ENCODE measurements around the gene JMY.

JMY gene

GRCh38 chr5:79235634-79236361 is at the start of gene JMY (continued):
- TF ChIP-seq KLF7 (tag by site-specific recombination; IDR thresholded peaks at IDR 0.05; ENCODE audit: borderline replicate concordance) (no peak), ZNF629 (tag by site-specific recombination; IDR thresholded peaks at IDR 0.05) (peak; percentile 88), GLI4 (tag by site-specific recombination; IDR thresholded peaks at IDR 0.05) (peak; percentile 28; the same call in 1 of the 2 replicates), GLIS2 (tag by site-specific recombination; IDR thresholded peaks at IDR 0.05) (peak; percentile 43), ZBTB21 (tag by site-specific recombination; IDR thresholded peaks at IDR 0.05) (peak; percentile 75; the same call in 1 of the 2 replicates), ZNF501 (tag by site-specific recombination; IDR thresholded peaks at IDR 0.05) (peak; percentile 81; the same call in 1 of the 2 replicates), ZBTB10 (tag by site-specific recombination; IDR thresholded peaks at IDR 0.05) (0 out of 2 replicates have a peak, but pooled peaks have one; percentile 51), ZEB2 (tag by site-specific recombination; IDR thresholded peaks at IDR 0.05) (peak; percentile 92), ZBTB26 (tag by site-specific recombination; optimal IDR thresholded peaks at IDR 0.05) (peak; percentile 85), ZBTB6 (tag by site-specific recombination; IDR thresholded peaks at IDR 0.05) (peak; percentile 86), ZNF600 (tag by site-specific recombination; IDR thresholded peaks at IDR 0.05) (peak; percentile 91), ZNF394 (tag by site-specific recombination; IDR thresholded peaks at IDR 0.05; ENCODE audit: borderline replicate concordance) (peak; percentile 75), HOXC10 (CRISPR knock-in tag; IDR thresholded peaks at IDR 0.05) (peak; percentile 53; the same call in 1 of the 2 replicates), ZNF350 (tag by site-specific recombination; IDR thresholded peaks at IDR 0.05) (no peak), ZFP3 (tag by site-specific recombination; IDR thresholded peaks at IDR 0.05; ENCODE audit: low read depth) (no peak), ZNF366 (tag by site-specific recombination; conservative IDR thresholded peaks at IDR 0.05) (peak; percentile 72), ZNF670 (tag by site-specific recombination; IDR thresholded peaks at IDR 0.05; ENCODE audit: low read depth) (no peak), ZNF660 (tag by site-specific recombination; IDR thresholded peaks at IDR 0.05) (peak; percentile 7), SCRT2 (tag by site-specific recombination; IDR thresholded peaks at IDR 0.05) (peak; percentile 78), ZNF155 (tag by site-specific recombination; IDR thresholded peaks at IDR 0.05) (no peak), ZNF473 (tag by site-specific recombination; IDR thresholded peaks at IDR 0.05) (no peak)

GRCh38 chr5:79186455-79186854 is 49.5 kb upstream of the JMY start:
- TF ChIP-seq ZNF600 (tag by site-specific recombination; IDR thresholded peaks at IDR 0.05): no peak
- no peak for TF ChIP-seq ZNF140 (tag by site-specific recombination; IDR thresholded peaks at IDR 0.05)
- no peak for TF ChIP-seq ZNF18 (tag by site-specific recombination; IDR thresholded peaks at IDR 0.05)
- no peak for TF ChIP-seq ZNF394 (tag by site-specific recombination; IDR thresholded peaks at IDR 0.05; ENCODE audit: borderline replicate concordance)
- TF ChIP-seq ZNF146 (tag by site-specific recombination; IDR thresholded peaks at IDR 0.05): no peak
- TF ChIP-seq ZNF132 (tag by site-specific recombination; IDR thresholded peaks at IDR 0.05; ENCODE audit: borderline replicate concordance): no peak
- no peak for TF ChIP-seq ZNF692 (tag by site-specific recombination; IDR thresholded peaks at IDR 0.05)
- TF ChIP-seq ZFHX2 (tag by site-specific recombination; conservative IDR thresholded peaks at IDR 0.05): no peak
- TF ChIP-seq ZXDB (tag by site-specific recombination; IDR thresholded peaks at IDR 0.05): no peak
- Histone ChIP-seq H3K9me3 (ENCODE audit: control insufficient read depth, insufficient read depth, low read depth, low read length) (no peaks in the 10 kb centered on the region), H3K27ac (ENCODE audit: extremely low read depth, low read depth, low read length) (no peak overlapping the region), H3K4me3 (ENCODE audit: low read depth, low read length) (no peak overlapping the region), H3K36me3 (ENCODE audit: control insufficient read depth in 2 of 2, insufficient read depth in 1 of 2, low read length in 2 of 2) (no peaks in the 10 kb centered on the region), H3K4me1 (ENCODE audit: control insufficient read depth, insufficient read depth, low read length) (no peaks in the 10 kb centered on the region)
- POLR2A ChIA-PET: no interaction called here
- CTCF ChIA-PET: no interaction called here
